Activated CD4-positive, alpha-beta memory T cell treated with anti-CD3 and anti-CD28 coated beads, Interleukin-2, amount 10 ng/mL, durations not matched to agents 7 days and 5 days (primary cell): Measurements from ENCODE around the gene RAC3. TPM values are rescaled to one million over a fixed set of nuclear protein-coding genes. Genes with fewer than 3 reads are reported as not detected.

Source experiments
- CTCF ChIA-PET: fragments of 350-600 bp; sonication (Branson Sonifier 250); formaldehyde crosslinking; loops from one replicate; lab custom pipeline; 2021; ENCODE audit warnings: antibody characterized with exemption, inconsistent platforms; lab: Charles Lee
- POLR2A ChIA-PET: fragments of 350-600 bp; sonication (Branson Sonifier 250); formaldehyde crosslinking; loops from one replicate; lab custom pipeline; 2021; ENCODE audit warnings: antibody characterized with exemption; lab: Charles Lee
- DNase-seq: peaks from one replicate; pipeline ENCODE4 v3.0.0-alpha.2; 2020
- H3K27ac Mint-ChIP-seq: one replicate; pipeline ENCODE4 v1.8.0; 2021; ENCODE audit warnings: mild to moderate bottlenecking, mixed read lengths
- H3K27me3 Mint-ChIP-seq: one replicate; pipeline ENCODE4 v1.8.0; 2021; ENCODE audit warnings: mixed read lengths
- H3K36me3 Mint-ChIP-seq: one replicate; pipeline ENCODE4 v1.8.0; 2021; ENCODE audit warnings: low read depth, mixed read lengths
- H3K4me1 Mint-ChIP-seq: one replicate; pipeline ENCODE4 v1.8.0; 2021; ENCODE audit warnings: mixed read lengths
- H3K4me3 Mint-ChIP-seq: one replicate; pipeline ENCODE4 v1.8.0; 2021; ENCODE audit warnings: mild to moderate bottlenecking, mixed read lengths
- H3K9me3 Mint-ChIP-seq: one replicate; pipeline ENCODE4 v1.8.0; 2021; ENCODE audit warnings: mixed read lengths
- total RNA-seq, 2 experiments: library from RNA; stranded (reverse); gene quantifications; one replicate each; pipeline ENCODE4 v1.2.3, GENCODE V29; 2021

RAC3 gene
- total RNA-seq: 1 to 10 TPM; 7.9 to 8.1 TPM

GRCh38 chr17:82031303-82031884 lies at the start of gene RAC3:
TSS of gene RAC3 (plus strand) at chr17:82031678. CDS start at chr17:82031762, 84 bp downstream.
- peaks cover 30% of the 10 kb centered on the region for H3K4me1 Mint-ChIP-seq
- CTCF ChIA-PET: interaction anchor here (1.2 to 1.3 kb wide), 2 partner anchors 205 to 516 kb away, joined by 3 to 4 read pairs; no protein-coding TSS in a partner anchor
- H3K4me3 Mint-ChIP-seq: peak within 1 kb of the TSS; percentile 78
- DNase-seq: no peak
- POLR2A ChIA-PET: interaction anchor here (0.9 to 3.7 kb wide), 6 partner anchors 10 to 175 kb away, joined by 3 to 15 read pairs (median 7); partner anchors contain the start of genes ALYREF, ANAPC11, ARHGDIA and CENPX
- H3K9me3 Mint-ChIP-seq: no peaks in the 10 kb centered on the region
- peak within 1 kb of the TSS; percentile 56 for H3K27ac Mint-ChIP-seq
- H3K27me3 Mint-ChIP-seq: no peaks in the 10 kb centered on the region
- peaks cover 15% of the 10 kb centered on the region for H3K36me3 Mint-ChIP-seq

DNA sequence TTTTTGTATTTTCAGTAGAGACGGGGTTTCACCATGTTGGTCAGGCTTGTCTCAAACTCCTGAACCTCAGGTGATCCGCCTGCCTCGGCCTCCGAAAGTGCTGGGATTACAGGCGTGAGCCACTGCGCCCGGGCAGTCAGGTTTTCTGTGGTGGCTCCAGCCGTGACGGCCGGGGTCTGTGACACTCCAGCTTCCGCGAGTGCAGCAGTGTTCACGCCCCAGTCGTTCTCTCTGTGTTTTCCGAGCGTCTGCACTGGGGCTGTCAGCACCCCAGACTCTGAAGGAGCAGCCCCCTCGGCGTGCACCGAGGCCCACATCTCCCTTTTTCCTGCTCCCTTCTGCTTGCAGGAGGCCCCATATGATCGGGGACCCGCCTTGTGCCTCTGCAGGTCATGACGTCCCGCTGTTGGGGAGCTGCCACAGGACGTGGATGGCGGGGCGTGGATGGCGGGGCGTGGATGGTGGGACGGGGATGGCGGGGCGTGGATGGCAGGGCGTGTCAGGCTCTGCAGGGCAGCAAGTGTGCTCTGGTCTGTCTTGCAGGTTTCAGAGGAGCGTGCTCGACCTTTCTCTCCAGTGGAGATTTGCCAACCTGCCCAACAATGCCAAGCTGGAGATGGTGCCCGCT lies 48.4 kb upstream of the RAC3 start:
- ChIA-PET POLR2A (interaction anchor here (1.4 kb wide), 1 partner anchor 47 kb away, joined by 3 read pairs; no protein-coding TSS in a partner anchor), CTCF (interaction anchor here (0.8 kb wide), 1 partner anchor 36 kb away, joined by 3 read pairs; no protein-coding TSS in a partner anchor)
- Mint-ChIP-seq H3K9me3 (no peaks in the 10 kb centered on the region), H3K27me3 (no peaks in the 10 kb centered on the region), H3K36me3 (peaks cover 23% of the 10 kb centered on the region), H3K27ac (no peak overlapping the region), H3K4me1 (peaks cover 37% of the 10 kb centered on the region), H3K4me3 (no peak overlapping the region)
- DNase-seq: no peak

GRCh38 chr17:81983639-81984373 lies 47.7 kb upstream of the RAC3 start:
- Mint-ChIP-seq H3K36me3 (peaks cover 23% of the 10 kb centered on the region), H3K27ac (no peak overlapping the region), H3K9me3 (no peaks in the 10 kb centered on the region), H3K4me3 (no peak overlapping the region), H3K4me1 (peaks cover 32% of the 10 kb centered on the region), H3K27me3 (no peaks in the 10 kb centered on the region)
- ChIA-PET POLR2A (no interaction called here), CTCF (interaction anchor here (0.8 kb wide), 1 partner anchor 36 kb away, joined by 3 read pairs; no protein-coding TSS in a partner anchor)
- no peak for DNase-seq

DNA sequence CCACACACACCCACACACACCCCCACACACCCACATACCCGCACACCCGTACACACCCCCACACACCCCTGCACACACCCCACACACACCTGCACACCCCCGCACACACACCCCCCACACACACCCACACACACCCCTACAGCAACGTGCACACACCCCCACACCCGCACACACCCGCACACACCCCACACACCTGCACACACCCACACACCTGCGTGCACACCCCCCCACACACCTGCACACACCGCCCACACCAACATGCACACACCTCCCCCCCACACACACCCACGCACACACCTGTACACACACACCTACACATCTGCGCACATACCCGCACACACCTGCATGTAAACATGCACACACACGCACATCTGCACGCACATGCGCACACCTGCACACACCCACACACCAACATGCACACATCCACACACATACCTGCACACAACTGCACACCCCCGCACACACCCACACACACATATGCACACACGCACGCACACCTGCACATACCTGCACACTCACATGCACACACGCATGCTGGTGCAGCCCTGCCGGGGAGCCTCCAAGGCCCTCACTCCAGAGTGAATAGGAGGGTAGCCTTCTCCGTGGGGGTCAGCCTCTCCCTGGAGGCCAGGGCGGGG lies 46.6 kb upstream of the RAC3 start:
- no peak for DNase-seq
- H3K4me3 Mint-ChIP-seq: no peak overlapping the region
- ChIA-PET CTCF (no interaction called here), POLR2A (no interaction called here)
- H3K27ac Mint-ChIP-seq: no peak overlapping the region
- H3K9me3 Mint-ChIP-seq: no peaks in the 10 kb centered on the region
- H3K4me1 Mint-ChIP-seq: peaks cover 23% of the 10 kb centered on the region
- H3K27me3 Mint-ChIP-seq: no peaks in the 10 kb centered on the region
- H3K36me3 Mint-ChIP-seq: peaks cover 17% of the 10 kb centered on the region

DNA sequence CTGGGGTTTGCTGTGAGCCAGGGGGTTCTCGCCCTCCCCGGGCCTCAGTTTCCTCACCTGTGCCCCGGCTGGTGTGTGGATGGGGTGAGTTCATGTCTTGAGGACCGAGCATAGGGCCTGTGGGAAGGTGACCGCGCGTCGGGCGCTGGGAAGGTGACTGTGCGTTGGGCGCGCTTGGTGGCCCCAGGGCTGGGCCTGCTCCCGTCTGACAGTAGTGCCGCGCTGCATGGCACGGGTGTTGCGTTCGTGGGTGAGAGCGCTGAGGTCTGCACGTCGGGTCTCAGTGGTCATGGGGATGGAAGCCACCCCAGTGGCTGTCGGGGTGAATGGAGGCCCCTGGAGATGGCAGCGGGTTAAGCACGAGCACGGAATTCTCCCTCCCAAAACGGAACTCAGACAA lies 44.9 kb upstream of the RAC3 start:
- CTCF ChIA-PET: no interaction called here
- peaks cover 11% of the 10 kb centered on the region for H3K36me3 Mint-ChIP-seq

GRCh38 chr17:81987161-81987770 lies 44.2 kb upstream of the RAC3 start:
- Mint-ChIP-seq H3K27me3 (no peaks in the 10 kb centered on the region), H3K9me3 (no peaks in the 10 kb centered on the region), H3K4me1 (peaks cover 7% of the 10 kb centered on the region), H3K27ac (no peak overlapping the region), H3K36me3 (peaks cover 11% of the 10 kb centered on the region), H3K4me3 (no peak overlapping the region)
- ChIA-PET CTCF (interaction anchor here (0.5 to 1.6 kb wide), 2 partner anchors 32 to 323 kb away, joined by 5 read pairs; no protein-coding TSS in a partner anchor), POLR2A (no interaction called here)
- no peak for DNase-seq

More for the DNA sequence above, 44.9 kb upstream of the RAC3 start:
- no peak overlapping the region for H3K27ac Mint-ChIP-seq
- no peak overlapping the region for H3K4me3 Mint-ChIP-seq
- H3K4me1 Mint-ChIP-seq: peaks cover 9% of the 10 kb centered on the region
- H3K9me3 Mint-ChIP-seq: no peaks in the 10 kb centered on the region
- POLR2A ChIA-PET: interaction anchor here (1.0 kb wide), 1 partner anchor 69 kb away, joined by 3 read pairs; no protein-coding TSS in a partner anchor
- no peaks in the 10 kb centered on the region for H3K27me3 Mint-ChIP-seq
- DNase-seq: no peak

DNA sequence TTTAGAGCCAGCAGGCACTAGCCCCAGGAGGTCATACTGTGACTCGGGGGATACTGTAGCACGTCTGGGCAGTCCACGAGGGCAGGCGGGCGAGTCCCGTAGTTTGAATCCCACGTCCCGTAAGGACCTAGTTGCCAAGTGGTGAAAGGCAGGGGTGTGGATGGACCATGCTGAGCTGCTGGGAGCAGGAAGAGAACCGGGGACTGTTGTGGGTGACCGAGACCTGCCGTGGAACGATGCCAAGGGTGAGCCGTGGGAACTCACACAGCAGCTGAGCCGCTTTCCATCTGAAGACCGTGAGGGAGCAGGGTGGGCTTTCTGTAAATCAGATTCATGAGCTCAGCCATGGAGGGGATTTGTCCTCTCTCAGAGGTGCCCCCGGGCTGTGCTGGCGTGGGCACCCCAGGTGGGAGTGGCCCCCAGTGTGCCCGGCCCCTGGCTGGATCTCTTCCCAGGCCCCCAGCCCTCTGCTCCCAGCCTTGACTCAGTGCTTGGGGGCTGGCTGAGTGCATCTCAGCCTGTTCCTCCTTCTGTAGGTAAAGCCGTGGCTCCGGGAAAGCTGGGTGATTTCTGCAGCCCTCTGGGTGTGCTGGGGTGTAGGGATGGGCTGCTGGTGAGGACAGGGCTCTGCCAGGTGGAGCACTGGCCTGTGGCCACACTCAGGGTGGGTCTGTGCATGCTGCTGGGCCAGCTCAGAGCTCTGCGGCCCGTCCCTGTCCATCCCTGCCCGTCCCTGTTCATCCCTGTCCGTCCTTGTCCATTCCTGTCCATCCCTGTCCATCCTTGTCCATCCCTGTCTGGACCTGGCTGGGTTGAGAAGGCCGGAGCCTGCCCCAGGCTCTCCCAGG lies 40.4 kb upstream of the RAC3 start:
- H3K4me1 Mint-ChIP-seq: no peaks in the 10 kb centered on the region
- ChIA-PET POLR2A (no interaction called here), CTCF (no interaction called here)

GRCh38 chr17:81991684-81992305 lies 39.7 kb upstream of the RAC3 start:
- POLR2A ChIA-PET: no interaction called here
- no peak overlapping the region for H3K27ac Mint-ChIP-seq
- H3K9me3 Mint-ChIP-seq: no peaks in the 10 kb centered on the region
- CTCF ChIA-PET: no interaction called here
- H3K27me3 Mint-ChIP-seq: no peaks in the 10 kb centered on the region
- no peaks in the 10 kb centered on the region for H3K36me3 Mint-ChIP-seq
- H3K4me1 Mint-ChIP-seq: no peaks in the 10 kb centered on the region
- DNase-seq: no peak
- no peak overlapping the region for H3K4me3 Mint-ChIP-seq

More for the DNA sequence above, 40.4 kb upstream of the RAC3 start:
- DNase-seq: no peak
- Mint-ChIP-seq H3K27ac (no peak overlapping the region), H3K27me3 (no peaks in the 10 kb centered on the region), H3K36me3 (peaks cover 3% of the 10 kb centered on the region), H3K9me3 (no peaks in the 10 kb centered on the region), H3K4me3 (no peak overlapping the region)

- no peak overlapping the region for H3K27ac Mint-ChIP-seq
- ChIA-PET CTCF (no interaction called here), POLR2A (no interaction called here)
- no peak overlapping the region for H3K4me3 Mint-ChIP-seq
- DNase-seq: no peak
- H3K4me1 Mint-ChIP-seq: no peaks in the 10 kb centered on the region
- H3K36me3 Mint-ChIP-seq: no peaks in the 10 kb centered on the region
- no peaks in the 10 kb centered on the region for H3K9me3 Mint-ChIP-seq
- H3K27me3 Mint-ChIP-seq: no peaks in the 10 kb centered on the region
Observed at GRCh38 chr17:81992306-81993102, 39.0 kb upstream of the RAC3 start.

- Mint-ChIP-seq H3K9me3 (no peaks in the 10 kb centered on the region), H3K36me3 (no peaks in the 10 kb centered on the region)
Observed at GRCh38 chr17:81993729-81994592, 37.5 kb upstream of the RAC3 start.

More at GRCh38 chr17:81993729-81994592, 37.5 kb upstream of the RAC3 start:
- DNase-seq: no peak
- H3K27ac Mint-ChIP-seq: no peak overlapping the region
- H3K4me1 Mint-ChIP-seq: no peaks in the 10 kb centered on the region
- H3K4me3 Mint-ChIP-seq: no peak overlapping the region
- CTCF ChIA-PET: no interaction called here
- no peaks in the 10 kb centered on the region for H3K27me3 Mint-ChIP-seq
- POLR2A ChIA-PET: no interaction called here
